Prostate gland (tissue), 2 donors: ENCODE results near the gene CCBE1. TPM values are rescaled to one million over a fixed set of nuclear protein-coding genes. Genes with fewer than 3 reads are reported as not detected.

Experiments used
- DNase-seq: peaks from one replicate; pipeline ENCODE4 v3.0.0-alpha.2; 2019; ENCODE audit warnings: low spot score
- H3K27ac ChIP-seq, 2 donors: fragments of 200-600 bp; sonication (generic); 2 replicates each; pipeline ENCODE4 v1.5.1; 2017 to 2019
- H3K27me3 ChIP-seq: fragments of 200-600 bp; sonication (generic); replicated peaks from 2 replicates; pipeline ENCODE4 v1.5.1; 2019; ENCODE audit not compliant: insufficient read depth
- H3K36me3 ChIP-seq, 2 donors: fragments of 200-600 bp; sonication (generic); 1 replicate in 1 of 2; 2 replicates in 1 of 2; pipeline versions ENCODE4 v1.5.1 to v1.8.1; 2017 to 2019
- H3K4me1 ChIP-seq: fragments of 200-600 bp; sonication (generic); replicated peaks from 2 replicates; pipeline ENCODE4 v1.5.1; 2019
- H3K4me3 ChIP-seq, 2 donors: fragments of 200-600 bp; sonication (generic); 2 replicates each; pipeline ENCODE4 v1.5.1; 2017 to 2019
- H3K9me3 ChIP-seq: fragments of 200-600 bp; sonication (generic); 2 replicates; pipeline ENCODE4 v1.5.1; 2017
- POLR2A ChIP-seq: fragments of 450-650 bp; IDR thresholded peaks from one replicate; pipeline ENCODE4 v1.6.1; 2016; ENCODE audit warnings: antibody characterized with exemption, mild to moderate bottlenecking
- POLR2AphosphoS5 ChIP-seq: sonication (generic); formaldehyde crosslinking; IDR thresholded peaks from one replicate; pipeline ENCODE4 v1.6.1; 2017; ENCODE audit warnings: antibody characterized with exemption
- WGBS: methylation state at CpG from one replicate; pipeline ENCODE4 v1.1.5; 2018; 5-methylcytosine and 5-hydroxymethylcytosine counted together
- intact Hi-C: fragments of 100-400 bp; cut with DNase I; formaldehyde crosslinking; loops from one replicate; pipeline ENCODE4 v1.14.2; 2022
- total RNA-seq, 2 donors: library from RNA; depleted of rRNA; stranded (reverse); fragments of >200 nt; gene quantifications; one replicate each; pipeline ENCODE4 v1.1.0, GENCODE V29; 2016
- TF ChIP-seq, protein P1 (sequence below), 4 experiments: fragments of 200-600 bp in 2 of 4; fragments of 450-650 bp in 2 of 4; sonication (generic) in 2 of 4; IDR thresholded peaks; 1 replicate in 3 of 4; 2 replicates in 1 of 4; pipeline ENCODE4 v1.5.1; 2016 to 2019; ENCODE audit warnings: antibody characterized with exemption in 4 of 4, mild to moderate bottlenecking in 2 of 4, moderate library complexity in 2 of 4

The CCBE1 gene
- total RNA-seq, 2 donors from 2014 or later = 1.8 to 2.0 TPM

GRCh38 chr18:59563176-59563785, 133.9 kb downstream of the CCBE1 start:
- WGBS = 88% methylated on average over 3 of the region's 3 CpGs
- DNase-seq = no peak
- no peaks in the 10 kb centered on the region for H3K27me3 ChIP-seq
- no peak for TF ChIP-seq POLR2AphosphoS5
- H3K36me3 ChIP-seq = no peaks in the 10 kb centered on the region
- H3K4me1 ChIP-seq = no peaks in the 10 kb centered on the region
- H3K9me3 ChIP-seq = no peaks in the 10 kb centered on the region
- H3K4me3 ChIP-seq = no peak overlapping the region
- H3K27ac ChIP-seq = no peak overlapping the region
- intact Hi-C loops = loop anchor here (10.0 kb wide), 1 partner anchor 48 kb away; no protein-coding TSS in a partner anchor

DNA sequence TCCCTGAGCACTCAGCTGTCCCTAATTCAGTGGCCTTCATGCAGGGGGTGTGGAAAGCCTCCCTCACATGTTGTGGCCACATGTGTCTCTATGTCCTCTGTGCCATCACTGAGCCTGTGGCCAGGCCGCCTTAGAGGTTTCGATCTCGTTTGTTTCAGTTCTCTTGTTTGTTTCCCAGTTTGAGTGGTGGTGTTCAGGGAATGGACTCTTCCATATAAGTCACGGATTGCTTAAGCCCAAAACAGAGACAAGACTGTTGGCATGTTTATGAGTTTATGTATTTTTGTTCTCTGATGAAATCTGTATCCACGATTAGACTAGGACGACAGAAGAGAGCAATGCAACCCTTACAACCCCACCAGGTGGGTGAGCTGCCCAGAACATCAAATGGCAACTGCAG, 134.5 kb downstream of the CCBE1 start:
- 47% methylated on average over 6 of the region's 6 CpGs for WGBS
- Histone ChIP-seq H3K4me3 (no peak overlapping the region), H3K27ac (no peak overlapping the region), H3K9me3 (no peaks in the 10 kb centered on the region), H3K4me1 (no peaks in the 10 kb centered on the region), H3K27me3 (no peaks in the 10 kb centered on the region), H3K36me3 (no peaks in the 10 kb centered on the region)
- intact Hi-C loops = loop anchor here (10.0 kb wide), 1 partner anchor 48 kb away; no protein-coding TSS in a partner anchor
- TF ChIP-seq POLR2AphosphoS5 (no peak), POLR2A (no peak)
- TF ChIP-seq, protein P1, sequence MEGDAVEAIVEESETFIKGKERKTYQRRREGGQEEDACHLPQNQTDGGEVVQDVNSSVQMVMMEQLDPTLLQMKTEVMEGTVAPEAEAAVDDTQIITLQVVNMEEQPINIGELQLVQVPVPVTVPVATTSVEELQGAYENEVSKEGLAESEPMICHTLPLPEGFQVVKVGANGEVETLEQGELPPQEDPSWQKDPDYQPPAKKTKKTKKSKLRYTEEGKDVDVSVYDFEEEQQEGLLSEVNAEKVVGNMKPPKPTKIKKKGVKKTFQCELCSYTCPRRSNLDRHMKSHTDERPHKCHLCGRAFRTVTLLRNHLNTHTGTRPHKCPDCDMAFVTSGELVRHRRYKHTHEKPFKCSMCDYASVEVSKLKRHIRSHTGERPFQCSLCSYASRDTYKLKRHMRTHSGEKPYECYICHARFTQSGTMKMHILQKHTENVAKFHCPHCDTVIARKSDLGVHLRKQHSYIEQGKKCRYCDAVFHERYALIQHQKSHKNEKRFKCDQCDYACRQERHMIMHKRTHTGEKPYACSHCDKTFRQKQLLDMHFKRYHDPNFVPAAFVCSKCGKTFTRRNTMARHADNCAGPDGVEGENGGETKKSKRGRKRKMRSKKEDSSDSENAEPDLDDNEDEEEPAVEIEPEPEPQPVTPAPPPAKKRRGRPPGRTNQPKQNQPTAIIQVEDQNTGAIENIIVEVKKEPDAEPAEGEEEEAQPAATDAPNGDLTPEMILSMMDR (IDR thresholded peaks at IDR 0.05) = no peak
- no peak for DNase-seq

GRCh38 chr18:59561612-59562011, 135.6 kb downstream of the CCBE1 start:
- Histone ChIP-seq H3K4me1 (no peaks in the 10 kb centered on the region), H3K36me3 (no peaks in the 10 kb centered on the region), H3K27ac (no peak overlapping the region), H3K4me3 (no peak overlapping the region), H3K27me3 (no peaks in the 10 kb centered on the region), H3K9me3 (no peaks in the 10 kb centered on the region)
- DNase-seq = no peak
- intact Hi-C loops = loop anchor here (10.0 kb wide), 1 partner anchor 47 kb away; no protein-coding TSS in a partner anchor
- 89% methylated on average over 5 of the region's 5 CpGs for WGBS
- TF ChIP-seq, protein P1 (IDR thresholded peaks at IDR 0.05) = no peak
- TF ChIP-seq POLR2A (no peak), POLR2AphosphoS5 (no peak)

DNA sequence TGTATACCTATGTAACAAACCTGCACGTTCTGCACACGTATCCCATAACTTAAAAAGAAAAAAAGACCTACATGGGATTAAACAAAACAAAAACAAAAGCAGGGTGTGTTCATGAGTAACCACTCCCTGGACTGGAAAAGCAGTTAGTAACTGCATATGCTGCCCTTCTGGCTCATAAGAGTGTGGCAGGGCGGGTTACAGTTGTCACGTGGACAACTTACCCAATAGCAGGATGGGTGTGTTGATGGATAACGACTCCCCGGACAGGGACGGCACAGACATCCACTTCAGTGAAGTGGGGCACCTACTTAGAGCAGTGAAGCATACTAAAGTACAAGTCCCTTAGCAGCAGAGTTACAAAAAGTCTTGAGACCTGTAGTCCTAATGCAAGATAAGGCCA, 136.7 kb downstream of the CCBE1 start:
- WGBS = 91% methylated on average over 7 of the region's 7 CpGs
- Histone ChIP-seq H3K4me1 (no peaks in the 10 kb centered on the region), H3K27me3 (no peaks in the 10 kb centered on the region), H3K36me3 (no peaks in the 10 kb centered on the region), H3K27ac (no peak overlapping the region), H3K4me3 (no peak overlapping the region), H3K9me3 (no peaks in the 10 kb centered on the region)
- DNase-seq = no peak
- intact Hi-C loops = loop anchor here (10.0 kb wide), 1 partner anchor 46 kb away; no protein-coding TSS in a partner anchor
- TF ChIP-seq POLR2AphosphoS5 (no peak), POLR2A (no peak)
- TF ChIP-seq, protein P1 (IDR thresholded peaks at IDR 0.05) = no peak

DNA sequence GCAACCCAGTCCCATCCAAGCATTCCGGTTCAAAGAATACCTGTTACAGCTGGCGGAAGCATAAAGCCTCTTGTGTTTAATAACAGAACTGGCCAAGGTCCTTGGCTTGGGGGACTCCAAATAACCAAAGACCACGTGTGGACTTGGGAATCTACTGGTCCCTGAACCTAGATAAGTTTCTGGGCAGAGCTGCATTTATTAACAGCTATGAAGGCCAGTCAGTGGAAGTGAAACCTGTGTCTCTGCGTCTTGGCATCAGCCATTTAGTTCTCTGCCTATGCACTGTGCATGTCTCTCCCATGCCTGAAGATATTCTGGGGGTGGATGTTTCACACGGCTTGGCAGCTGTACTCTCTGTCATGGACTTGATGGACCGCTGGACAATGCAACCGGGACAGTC, 137.7 kb downstream of the CCBE1 start:
- WGBS = 84% methylated on average over 7 of the region's 7 CpGs
- intact Hi-C loops = no loop called here

More for the DNA sequence above, 137.7 kb downstream of the CCBE1 start:
- Histone ChIP-seq H3K9me3 (no peaks in the 10 kb centered on the region), H3K36me3 (no peaks in the 10 kb centered on the region), H3K4me3 (no peak overlapping the region), H3K27me3 (no peaks in the 10 kb centered on the region), H3K27ac (no peak overlapping the region), H3K4me1 (no peaks in the 10 kb centered on the region)
- no peak for DNase-seq
- no peak for TF ChIP-seq POLR2AphosphoS5
- TF ChIP-seq, protein P1 (IDR thresholded peaks at IDR 0.05) = no peak
- no peak for TF ChIP-seq POLR2A
